Trophoblast cell (in vitro differentiated cells and primary cell): Measurements from ENCODE around the gene GRAMD2B.
"Not testable (repeated sequence)": the region's sequence is repeated elsewhere in the genome, so short reads cannot be mapped to it uniquely, and the experiment has no call there.

Experiments used
- DNase-seq, 2 donors: peaks; one replicate each; pipeline ENCODE4 v3.0.0-alpha.2; 2016
- H2AFZ ChIP-seq: 2 replicates; pipeline ENCODE4 v1.6.1; 2013; ENCODE audit warnings: low read length, moderate library complexity, mild to moderate bottlenecking; ENCODE audit not compliant: insufficient read depth, poor library complexity
- H2AK5ac ChIP-seq: 2 replicates; pipeline ENCODE4 v1.6.1; 2013; ENCODE audit warnings: mild to moderate bottlenecking, low read length
- H2BK120ac ChIP-seq: 2 replicates; pipeline ENCODE4 v1.6.1; 2013; ENCODE audit warnings: low read length, mild to moderate bottlenecking, moderate library complexity; ENCODE audit not compliant: insufficient read depth, poor library complexity
- H2BK12ac ChIP-seq: 2 replicates; pipeline ENCODE4 v1.6.1; 2013; ENCODE audit warnings: mild to moderate bottlenecking, low read length, moderate library complexity
- H2BK5ac ChIP-seq: 2 replicates; pipeline ENCODE4 v1.6.1; 2013; ENCODE audit warnings: low read length, low read depth, moderate library complexity, mild to moderate bottlenecking; ENCODE audit not compliant: poor library complexity
- H3K14ac ChIP-seq: 2 replicates; pipeline ENCODE4 v1.6.1; 2013; ENCODE audit warnings: mild to moderate bottlenecking, low read length
- H3K18ac ChIP-seq: 2 replicates; pipeline ENCODE4 v1.6.1; 2013; ENCODE audit warnings: mild to moderate bottlenecking, low read length
- H3K23ac ChIP-seq: 2 replicates; pipeline ENCODE4 v1.6.1; 2013; ENCODE audit warnings: low read length
- H3K27ac ChIP-seq: 2 replicates; pipeline ENCODE4 v1.5.1; 2013; ENCODE audit warnings: low read depth, mild to moderate bottlenecking, inconsistent platforms, low read length, moderate library complexity
- H3K27me3 ChIP-seq: 2 replicates; pipeline ENCODE4 v1.6.1; 2013; ENCODE audit warnings: inconsistent platforms, mild to moderate bottlenecking, low read length, moderate library complexity; ENCODE audit not compliant: insufficient read depth
- H3K36me3 ChIP-seq, 2 experiments: 1 replicate in 1 of 2; 2 replicates in 1 of 2; pipeline ENCODE4 v1.6.1; 2013; ENCODE audit warnings: low read length in 2 of 2, mild to moderate bottlenecking in 2 of 2, moderate library complexity in 1 of 2; ENCODE audit not compliant: insufficient read depth in 2 of 2, control insufficient read depth in 1 of 2
- H3K4ac ChIP-seq: 2 replicates; pipeline ENCODE4 v1.6.1; 2013; ENCODE audit warnings: low read depth, mild to moderate bottlenecking, low read length, moderate library complexity
- H3K4me1 ChIP-seq, 2 experiments: 1 replicate in 1 of 2; 2 replicates in 1 of 2; pipeline ENCODE4 v1.6.1; 2013; ENCODE audit warnings: low read length in 2 of 2, mild to moderate bottlenecking in 2 of 2, moderate library complexity in 1 of 2; ENCODE audit not compliant: insufficient read depth in 2 of 2, control insufficient read depth in 1 of 2
- H3K4me2 ChIP-seq: 2 replicates; pipeline ENCODE4 v1.6.1; 2013; ENCODE audit warnings: inconsistent platforms, mild to moderate bottlenecking, low read length, moderate library complexity
- H3K4me3 ChIP-seq: 2 replicates; pipeline ENCODE4 v1.5.1; 2013; ENCODE audit warnings: mild to moderate bottlenecking, low read depth, low read length, inconsistent platforms
- H3K79me1 ChIP-seq: one replicate; pipeline ENCODE4 v1.6.1; 2013; ENCODE audit warnings: low read length
- H3K79me2 ChIP-seq: 2 replicates; pipeline ENCODE4 v1.6.1; 2013; ENCODE audit warnings: low read length, mild to moderate bottlenecking; ENCODE audit not compliant: control insufficient read depth, insufficient read depth, poor library complexity
- H3K9ac ChIP-seq: 2 replicates; pipeline ENCODE4 v1.6.1; 2013; ENCODE audit warnings: mild to moderate bottlenecking, low read length
- H3K9me3 ChIP-seq: 2 replicates; pipeline ENCODE4 v1.6.1; 2013; ENCODE audit warnings: low read depth, mild to moderate bottlenecking, control low read depth, inconsistent platforms, low read length; ENCODE audit not compliant: insufficient read depth
- H4K12ac ChIP-seq: 2 replicates; pipeline ENCODE4 v1.6.1; 2013; ENCODE audit warnings: low read depth, mild to moderate bottlenecking, low read length, moderate library complexity
- H4K8ac ChIP-seq: 2 replicates; pipeline ENCODE4 v1.6.1; 2013; ENCODE audit warnings: low read depth, mild to moderate bottlenecking, low read length, moderate library complexity
- H4K91ac ChIP-seq: one replicate; pipeline ENCODE4 v1.6.1; 2013; ENCODE audit warnings: low read depth, mild to moderate bottlenecking, low read length, moderate library complexity
- WGBS: extraction: QIAGEN DNeasy Blood & Tissue Kit; methylation state at CpG from one replicate; pipeline ENCODE4 v1.1.7; 2013; ENCODE audit warnings: missing lambda C conversion rate; ENCODE audit not compliant: insufficient read length, insufficient coverage; ENCODE audit errors: extremely low coverage; 5-methylcytosine and 5-hydroxymethylcytosine counted together

Gene GRAMD2B

GRCh38 chr5:126464959-126465358 lies 41.8 kb downstream of the GRAMD2B start:
- no peak overlapping the region for H2BK120ac ChIP-seq
- no peak overlapping the region for H3K4me2 ChIP-seq
- no peak overlapping the region for H4K8ac ChIP-seq
- no peak overlapping the region for H4K91ac ChIP-seq
- no peaks in the 10 kb centered on the region for H3K27me3 ChIP-seq
- H3K27ac ChIP-seq, result no peak overlapping the region
- H3K79me1 ChIP-seq, result no peaks in the 10 kb centered on the region
- H2BK12ac ChIP-seq, result no peak overlapping the region
- H3K23ac ChIP-seq, result no peak overlapping the region
- no peak overlapping the region for H3K4ac ChIP-seq
- no peak overlapping the region for H3K18ac ChIP-seq
- no peaks in the 10 kb centered on the region for H3K4me1 ChIP-seq
- H2AK5ac ChIP-seq, result no peak overlapping the region
- peak; percentile 78 to 86 for DNase-seq
- H3K36me3 ChIP-seq, result peaks cover 6 to 11% of the 10 kb centered on the region in 2 experiments
- no peak overlapping the region for H3K14ac ChIP-seq
- H2AFZ ChIP-seq, result no peak overlapping the region
- no CpG with 5 or more reads among the region's 7 CpGs for WGBS
- H4K12ac ChIP-seq, result no peak overlapping the region
- no peak overlapping the region for H2BK5ac ChIP-seq
- no peaks in the 10 kb centered on the region for H3K79me2 ChIP-seq
- H3K4me3 ChIP-seq, result no peak overlapping the region
- no peaks in the 10 kb centered on the region for H3K9me3 ChIP-seq
- H3K9ac ChIP-seq, result no peak overlapping the region

GRCh38 chr5:126468091-126468490 lies 44.9 kb downstream of the GRAMD2B start:
- Histone ChIP-seq H3K27ac (no peak overlapping the region), H3K14ac (no peak overlapping the region), H3K4me2 (no peak overlapping the region), H3K9ac (no peak overlapping the region), H3K9me3 (no peaks in the 10 kb centered on the region), H3K79me1 (no peaks in the 10 kb centered on the region), H3K4me1 (no peaks in the 10 kb centered on the region), H3K4me3 (no peak overlapping the region), H2AK5ac (no peak overlapping the region), H3K18ac (no peak overlapping the region), H4K8ac (no peak overlapping the region), H4K91ac (no peak overlapping the region), H3K79me2 (no peaks in the 10 kb centered on the region), H2AFZ (no peak overlapping the region), H4K12ac (no peak overlapping the region), H3K36me3 (peaks cover 8 to 20% of the 10 kb centered on the region in 2 experiments), H2BK12ac (no peak overlapping the region), H3K4ac (no peak overlapping the region), H3K23ac (no peak overlapping the region), H3K27me3 (no peaks in the 10 kb centered on the region), H2BK120ac (no peak overlapping the region), H2BK5ac (no peak overlapping the region)
- no CpG with 5 or more reads among the region's 3 CpGs for WGBS
- DNase-seq, result no peak

GRCh38 chr5:126469536-126470316 lies 46.5 kb downstream of the GRAMD2B start:
- H3K4me2 ChIP-seq, result no peak overlapping the region
- peaks cover 8 to 20% of the 10 kb centered on the region in 2 experiments for H3K36me3 ChIP-seq
- no peak overlapping the region for H3K4me3 ChIP-seq
- no peak overlapping the region for H2BK120ac ChIP-seq
- H2BK12ac ChIP-seq, result no peak overlapping the region
- no peak for DNase-seq
- H3K9ac ChIP-seq, result no peak overlapping the region
- no peak overlapping the region for H3K18ac ChIP-seq
- H2AFZ ChIP-seq, result no peak overlapping the region
- H3K79me1 ChIP-seq, result no peaks in the 10 kb centered on the region
- no peak overlapping the region for H4K91ac ChIP-seq
- no peak overlapping the region for H2AK5ac ChIP-seq
- H3K4ac ChIP-seq, result no peak overlapping the region
- no CpG with 5 or more reads among the region's 6 CpGs for WGBS
- H3K23ac ChIP-seq, result no peak overlapping the region
- no peaks in the 10 kb centered on the region for H3K9me3 ChIP-seq
- H2BK5ac ChIP-seq, result no peak overlapping the region
- H3K27me3 ChIP-seq, result no peaks in the 10 kb centered on the region
- H3K27ac ChIP-seq, result no peak overlapping the region
- H4K12ac ChIP-seq, result no peak overlapping the region
- H3K79me2 ChIP-seq, result no peaks in the 10 kb centered on the region
- H3K4me1 ChIP-seq, result no peaks in the 10 kb centered on the region
- no peak overlapping the region for H3K14ac ChIP-seq
- H4K8ac ChIP-seq, result no peak overlapping the region

GRCh38 chr5:126470529-126470928 lies 47.3 kb downstream of the GRAMD2B start:
- not testable (repeated sequence) for DNase-seq, H3K9me3 ChIP-seq, H2BK12ac ChIP-seq, H3K79me2 ChIP-seq, H3K79me1 ChIP-seq, H3K23ac ChIP-seq, H4K8ac ChIP-seq, H4K91ac ChIP-seq, H3K9ac ChIP-seq, H3K18ac ChIP-seq, H3K4me2 ChIP-seq, H3K27me3 ChIP-seq, H3K27ac ChIP-seq, H2AFZ ChIP-seq, H4K12ac ChIP-seq, H2BK120ac ChIP-seq, H3K4me1 ChIP-seq, H2AK5ac ChIP-seq, H2BK5ac ChIP-seq, H3K14ac ChIP-seq, H3K4ac ChIP-seq, H3K4me3 ChIP-seq
- no CpG with 5 or more reads among the region's 6 CpGs for WGBS
- peaks cover 8 to 19% of the 10 kb centered on the region in 2 experiments for H3K36me3 ChIP-seq
